Measurements from ENCODE around the gene FBXO48. TPM values are rescaled to one million over a fixed set of nuclear protein-coding genes. Genes with fewer than 3 reads are reported as not detected.
A peak's percentile ranks its signal among the peaks of the same experiment; 100 is the strongest.

FBXO48 gene
- total RNA-seq, 8 experiments from 2014 or later: 0.54 to 1.5 (median 0.82) TPM

DNA sequence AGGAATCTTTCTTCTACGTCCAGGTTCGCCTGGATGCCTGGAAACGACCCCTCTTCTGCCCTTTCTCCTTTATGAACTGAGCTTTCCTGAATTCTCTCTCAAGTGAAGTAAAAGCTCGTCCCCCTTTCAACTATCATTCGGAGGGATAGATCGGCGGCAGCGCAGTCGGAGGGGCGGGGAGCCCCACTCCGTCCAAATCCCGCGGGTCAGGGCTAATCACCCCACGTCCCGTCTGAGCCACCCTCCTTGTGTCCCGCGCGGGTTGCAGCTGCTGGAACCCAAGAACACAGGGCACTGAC, 367 bp downstream of the FBXO48 start:
- H3K4me3 ChIP-seq: peak overlapping the region; percentile 66 to 95 (median 78)
- peak overlapping the region; percentile 6 to 7 for H3K27ac ChIP-seq
- ATAC-seq (replicated peaks in 6 of 8): peak in 7 of 8 experiments; percentile 7 to 50 (median 45)
- 0% methylated on average over 1 to 18 of the region's 18 CpGs; no CpG with 5 or more reads in 3 of the 10 experiments for whole genome bisulfite sequencing, 10 experiments
- H3K4me1 ChIP-seq (replicated peaks in 1 of 2): peaks cover 5 to 6% of the 10 kb centered on the region in 2 donors
- in situ Hi-C loops (cut with MboI; ENCODE audit: low pct_unique_long_range_greater_than_20kb in 2 of 9, low sequenced_read_pairs in 9 of 9, unreplicated experiment in 9 of 9): loop anchor here in 3 of 9 experiments (10.0 kb wide), 1 partner anchor 458 kb away; no protein-coding TSS in a partner anchor

DNA sequence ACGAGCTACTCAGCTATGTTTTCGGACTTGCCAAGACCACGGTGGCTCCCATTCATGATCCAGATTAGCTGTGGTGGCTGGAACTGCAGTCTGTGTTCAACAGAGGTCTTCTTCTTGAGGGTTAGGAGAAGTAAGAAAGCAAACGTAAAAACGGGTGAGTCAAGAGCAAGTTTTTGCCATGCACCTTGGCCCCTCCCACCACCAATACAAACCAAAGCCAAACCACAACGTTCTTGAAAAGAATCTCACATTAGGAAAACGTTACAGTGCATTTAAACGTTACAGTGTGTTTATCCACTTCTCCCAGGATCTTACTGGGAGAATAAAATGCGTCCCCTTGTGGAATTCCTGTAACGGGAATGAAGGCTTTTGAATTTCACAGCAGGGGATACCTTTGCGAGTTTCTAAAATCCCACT, 725 bp downstream of the FBXO48 start:
- peak overlapping the region; percentile 66 to 95 (median 78) for H3K4me3 ChIP-seq
- peaks cover 5 to 6% of the 10 kb centered on the region in 2 donors for H3K4me1 ChIP-seq (replicated peaks in 1 of 2)
- 0 to 33% (median 11%) methylated on average over 3 to 9 of the region's 11 CpGs for WGBS, 10 experiments
- H3K27ac ChIP-seq: no peak overlapping the region
- no peak for ATAC-seq (replicated peaks in 6 of 8)
- in situ Hi-C loops (cut with MboI; ENCODE audit: low pct_unique_long_range_greater_than_20kb in 2 of 9, low sequenced_read_pairs in 9 of 9, unreplicated experiment in 9 of 9): loop anchor here in 3 of 9 experiments (10.0 kb wide), 1 partner anchor 458 kb away; no protein-coding TSS in a partner anchor

DNA sequence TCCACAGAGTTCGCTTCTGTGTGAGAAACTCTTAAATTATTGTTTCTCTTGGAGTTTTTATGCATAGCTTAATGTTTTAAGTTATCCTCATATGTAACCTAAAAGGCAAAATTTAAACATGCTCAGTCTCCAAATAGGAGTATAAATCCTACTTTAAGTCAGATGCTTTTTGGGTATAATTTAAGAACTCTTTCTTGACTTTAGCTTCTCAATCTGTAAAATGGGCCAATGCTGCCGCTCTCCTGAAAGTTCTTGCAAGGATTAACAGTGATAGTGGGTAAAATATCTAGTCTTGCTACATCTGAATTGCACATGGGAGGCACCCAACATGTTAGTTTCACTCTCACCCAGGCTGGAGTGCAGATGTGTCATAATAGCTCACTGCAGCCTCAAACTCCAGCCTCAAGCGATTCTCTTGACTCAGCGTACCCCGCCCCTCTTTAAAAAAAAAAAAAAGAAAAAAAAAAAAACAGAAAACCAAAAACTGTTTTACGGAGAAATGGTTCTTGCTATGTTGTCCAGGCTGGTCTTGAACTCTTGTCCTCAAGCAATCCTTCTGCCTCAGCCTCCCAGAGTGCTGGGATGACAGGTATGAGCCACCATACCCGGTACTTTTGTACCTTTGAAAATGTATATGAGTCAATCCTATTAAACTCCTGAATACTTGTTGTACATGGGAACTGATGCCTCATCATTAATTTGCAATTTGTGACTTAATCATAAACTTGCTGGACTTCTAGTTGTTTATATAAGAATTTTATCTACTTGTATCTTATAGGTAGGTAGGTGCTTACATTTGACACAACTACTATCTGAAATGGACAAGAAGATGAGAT, 1.8 kb downstream of the FBXO48 start:
- peak in 2 of 8 experiments; percentile 16 to 33 for ATAC-seq (replicated peaks in 6 of 8)
- Histone ChIP-seq H3K4me3 (no peak overlapping the region), H3K27ac (no peak overlapping the region), H3K4me1 (replicated peaks in 1 of 2) (peaks cover 5 to 6% of the 10 kb centered on the region in 2 donors)
- in situ Hi-C loops (cut with MboI; ENCODE audit: low pct_unique_long_range_greater_than_20kb in 2 of 9, low sequenced_read_pairs in 9 of 9, unreplicated experiment in 9 of 9): loop anchor here in 3 of 9 experiments (10.0 kb wide), 1 partner anchor 460 kb away; no protein-coding TSS in a partner anchor
- WGBS, 10 experiments: 0 to 100% (median 90%) methylated on average over 1 to 7 of the region's 7 CpGs

DNA sequence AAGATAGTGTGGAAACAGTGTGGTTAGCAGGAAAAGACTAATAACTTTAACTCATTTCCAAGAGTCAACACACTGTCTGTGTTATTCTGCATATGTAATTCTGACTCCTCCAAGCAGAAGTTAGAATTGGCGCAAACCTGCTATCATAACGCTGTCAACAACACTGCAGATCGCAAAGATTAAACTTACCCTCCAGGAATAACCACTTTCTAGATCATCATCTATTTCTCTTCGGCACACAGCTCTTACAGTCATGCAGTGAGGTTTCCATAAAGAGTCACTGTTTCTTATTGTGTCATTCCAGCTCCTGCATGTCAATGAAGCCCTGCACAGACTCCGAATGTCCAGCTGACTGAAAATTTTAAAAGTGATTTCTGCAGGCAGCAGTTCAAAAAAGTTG, 2.4 kb downstream of the FBXO48 start:
- no peak overlapping the region for H3K27ac ChIP-seq

DNA sequence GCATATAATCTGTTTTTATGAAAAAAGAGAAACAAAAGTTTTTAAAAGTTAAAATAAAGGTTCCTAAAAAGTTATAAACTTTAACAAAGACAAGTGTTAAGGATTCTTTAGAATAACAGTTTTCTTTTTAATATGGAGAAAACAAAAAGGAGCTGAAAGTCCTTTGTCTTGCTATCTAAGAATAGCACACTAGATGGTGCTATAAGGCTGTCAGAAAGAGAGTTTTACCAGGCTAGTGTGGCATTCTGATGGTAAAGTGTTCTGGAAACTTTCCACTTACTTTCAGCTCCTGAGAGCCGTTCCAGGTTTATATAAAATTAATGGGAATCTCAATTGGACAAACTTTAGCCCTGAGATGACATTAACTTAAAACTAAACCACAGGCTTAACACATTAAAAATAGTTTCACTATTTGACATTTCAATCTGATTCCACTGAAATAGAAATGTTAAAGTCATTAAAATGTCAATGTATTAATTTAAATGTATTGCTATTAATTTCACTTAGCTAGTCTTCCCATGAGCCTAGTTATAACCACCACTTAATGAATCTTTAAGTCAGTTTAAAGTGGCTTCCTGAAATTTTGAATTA, 3.7 kb downstream of the FBXO48 start:
- in situ Hi-C loops (cut with MboI; ENCODE audit: low pct_unique_long_range_greater_than_20kb in 2 of 9, low sequenced_read_pairs in 9 of 9, unreplicated experiment in 9 of 9): loop anchor here in 3 of 9 experiments (10.0 kb wide), 1 partner anchor 461 kb away; no protein-coding TSS in a partner anchor

More for the DNA sequence above, 2.4 kb downstream of the FBXO48 start:
- Histone ChIP-seq H3K4me3 (no peak overlapping the region), H3K4me1 (replicated peaks in 1 of 2) (peaks cover 5 to 6% of the 10 kb centered on the region in 2 donors)
- 37 to 100% (median 93%) methylated on average over 1 to 5 of the region's 5 CpGs; no CpG with 5 or more reads in 2 of the 10 experiments for WGBS, 10 experiments
- in situ Hi-C loops (cut with MboI; ENCODE audit: low pct_unique_long_range_greater_than_20kb in 2 of 9, low sequenced_read_pairs in 9 of 9, unreplicated experiment in 9 of 9): loop anchor here in 3 of 9 experiments (10.0 kb wide), 1 partner anchor 460 kb away; no protein-coding TSS in a partner anchor
- peak in 1 of 8 experiments; percentile 3 for ATAC-seq (replicated peaks in 6 of 8)

DNA sequence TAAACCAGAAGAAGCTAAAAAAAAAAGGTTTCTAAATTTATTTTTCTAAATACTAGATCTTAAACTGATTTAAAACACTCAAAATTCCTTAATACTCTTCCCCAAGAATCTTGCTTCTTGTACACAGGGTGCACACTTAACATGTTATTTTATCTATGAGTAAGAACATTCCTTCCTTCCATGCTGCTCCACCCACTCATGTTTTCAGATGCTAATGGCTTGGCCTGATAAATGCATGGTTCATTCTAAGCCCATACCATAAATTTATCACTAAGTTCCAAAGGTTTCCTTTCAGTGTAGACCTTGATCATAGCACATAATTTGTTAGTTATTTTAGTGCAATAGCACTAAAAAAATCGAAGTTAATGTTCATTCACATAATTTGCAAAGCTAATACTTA, 8.1 kb downstream of the FBXO48 start:
- 0 to 50% (median 17%) methylated on average over 1 of the region's 1 CpG; no CpG with 5 or more reads in 1 of the 10 experiments for WGBS, 10 experiments
- Histone ChIP-seq H3K27ac (no peak overlapping the region), H3K4me3 (no peak overlapping the region), H3K4me1 (replicated peaks in 1 of 2) (no peaks in the 10 kb centered on the region)
- ATAC-seq (replicated peaks in 6 of 8): peak in 3 of 8 experiments; percentile 89 to 98 (median 89)
- in situ Hi-C loops (cut with MboI; ENCODE audit: low pct_unique_long_range_greater_than_20kb in 2 of 9, low sequenced_read_pairs in 9 of 9, unreplicated experiment in 9 of 9): no loop called here

More for the DNA sequence above, 3.7 kb downstream of the FBXO48 start:
- WGBS, 10 experiments: 0 to 20% (median 0%) methylated on average over 1 of the region's 1 CpG; no CpG with 5 or more reads in 2 of the 10 experiments
- Histone ChIP-seq H3K4me3 (no peak overlapping the region), H3K27ac (no peak overlapping the region), H3K4me1 (replicated peaks in 1 of 2) (peaks cover 3 to 5% of the 10 kb centered on the region in 2 donors)
- ATAC-seq (replicated peaks in 6 of 8): no peak

DNA sequence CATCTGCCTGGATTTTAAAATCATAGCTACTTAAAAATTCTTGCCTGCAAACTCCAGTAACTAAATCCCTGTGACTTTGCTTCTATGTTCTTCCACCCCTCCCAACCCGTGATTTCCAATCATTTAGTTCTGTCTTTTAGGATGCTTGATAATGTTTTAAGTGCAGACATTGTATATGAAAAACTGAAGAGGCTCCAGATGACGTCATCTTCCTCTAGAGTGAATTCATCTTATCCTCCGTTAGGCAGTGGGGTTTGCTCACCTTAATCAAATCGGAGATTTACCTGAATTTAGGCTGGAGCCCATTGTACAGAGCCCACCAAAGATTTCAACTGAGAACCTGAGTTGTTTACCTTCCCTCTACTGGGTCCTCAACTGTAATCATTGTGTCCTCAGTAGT, 10.9 kb downstream of the FBXO48 start:
- no peak for ATAC-seq (replicated peaks in 6 of 8)
- Histone ChIP-seq H3K27ac (no peak overlapping the region), H3K4me3 (no peak overlapping the region), H3K4me1 (replicated peaks in 1 of 2) (no peaks in the 10 kb centered on the region)
- in situ Hi-C loops (cut with MboI; ENCODE audit: low pct_unique_long_range_greater_than_20kb in 2 of 9, low sequenced_read_pairs in 9 of 9, unreplicated experiment in 9 of 9): no loop called here
- 43 to 93% (median 79%) methylated on average over 1 to 4 of the region's 4 CpGs for WGBS, 10 experiments

DNA sequence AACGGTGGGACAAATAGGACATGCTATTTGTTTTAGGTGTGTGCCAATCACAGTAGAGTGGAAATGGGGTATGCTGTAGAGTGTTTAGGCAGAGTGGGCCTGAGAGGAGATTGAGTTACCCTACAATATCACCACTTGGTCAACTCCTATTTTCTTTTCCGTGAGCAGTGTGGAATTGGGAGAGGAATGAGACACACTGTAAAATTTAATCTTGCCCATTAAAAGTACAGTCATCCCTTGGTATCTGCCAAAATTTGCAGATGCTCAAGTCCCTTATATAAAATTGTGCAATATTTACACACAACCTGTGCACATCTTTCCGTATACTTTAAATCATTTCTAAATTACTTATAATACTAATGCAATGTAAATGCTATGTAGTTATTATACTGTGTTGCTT, 12.4 kb downstream of the FBXO48 start:
- Histone ChIP-seq H3K4me1 (replicated peaks in 1 of 2) (no peaks in the 10 kb centered on the region), H3K4me3 (no peak overlapping the region), H3K27ac (no peak overlapping the region)
- ATAC-seq (replicated peaks in 6 of 8): no peak
- 90 to 100% (median 100%) methylated on average over 1 to 3 of the region's 3 CpGs; no CpG with 5 or more reads in 1 of the 10 experiments for WGBS, 10 experiments
- in situ Hi-C loops (cut with MboI; ENCODE audit: low pct_unique_long_range_greater_than_20kb in 2 of 9, low sequenced_read_pairs in 9 of 9, unreplicated experiment in 9 of 9): no loop called here

DNA sequence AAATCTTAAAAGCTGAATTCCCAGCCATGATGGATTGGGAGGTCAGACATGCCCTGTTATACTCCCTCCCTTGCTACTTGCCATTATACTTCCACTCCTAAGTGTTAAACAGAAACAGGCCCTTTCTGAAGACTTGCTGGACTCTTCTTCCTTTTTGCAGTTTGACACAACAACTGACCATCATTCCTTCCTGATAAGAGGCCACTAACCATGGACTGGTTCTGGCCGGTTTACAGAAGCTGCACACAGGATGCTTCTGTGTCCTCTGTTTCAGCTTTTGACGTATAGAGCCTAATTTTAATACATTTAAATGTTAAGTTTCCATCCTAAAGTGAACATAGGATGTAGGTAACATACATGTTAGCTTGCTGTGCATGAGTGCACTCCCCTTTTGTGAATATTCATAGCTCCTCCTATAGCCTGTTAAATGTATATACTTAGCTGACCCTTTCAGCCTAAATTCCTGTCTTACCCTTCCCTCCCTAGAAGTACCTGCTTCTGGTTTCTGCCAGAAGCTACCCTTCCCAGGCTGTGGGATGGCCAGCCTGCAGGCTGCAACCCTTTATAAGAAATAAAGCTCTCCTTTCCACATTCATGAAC, 13.2 kb downstream of the FBXO48 start:
- Histone ChIP-seq H3K27ac (no peak overlapping the region), H3K4me1 (replicated peaks in 1 of 2) (no peaks in the 10 kb centered on the region), H3K4me3 (no peak overlapping the region)
- in situ Hi-C loops (cut with MboI; ENCODE audit: low pct_unique_long_range_greater_than_20kb in 2 of 9, low sequenced_read_pairs in 9 of 9, unreplicated experiment in 9 of 9): no loop called here
- ATAC-seq (replicated peaks in 6 of 8): no peak
- 60 to 94% (median 75%) methylated on average over 1 to 2 of the region's 2 CpGs; no CpG with 5 or more reads in 2 of the 10 experiments for WGBS, 10 experiments

DNA sequence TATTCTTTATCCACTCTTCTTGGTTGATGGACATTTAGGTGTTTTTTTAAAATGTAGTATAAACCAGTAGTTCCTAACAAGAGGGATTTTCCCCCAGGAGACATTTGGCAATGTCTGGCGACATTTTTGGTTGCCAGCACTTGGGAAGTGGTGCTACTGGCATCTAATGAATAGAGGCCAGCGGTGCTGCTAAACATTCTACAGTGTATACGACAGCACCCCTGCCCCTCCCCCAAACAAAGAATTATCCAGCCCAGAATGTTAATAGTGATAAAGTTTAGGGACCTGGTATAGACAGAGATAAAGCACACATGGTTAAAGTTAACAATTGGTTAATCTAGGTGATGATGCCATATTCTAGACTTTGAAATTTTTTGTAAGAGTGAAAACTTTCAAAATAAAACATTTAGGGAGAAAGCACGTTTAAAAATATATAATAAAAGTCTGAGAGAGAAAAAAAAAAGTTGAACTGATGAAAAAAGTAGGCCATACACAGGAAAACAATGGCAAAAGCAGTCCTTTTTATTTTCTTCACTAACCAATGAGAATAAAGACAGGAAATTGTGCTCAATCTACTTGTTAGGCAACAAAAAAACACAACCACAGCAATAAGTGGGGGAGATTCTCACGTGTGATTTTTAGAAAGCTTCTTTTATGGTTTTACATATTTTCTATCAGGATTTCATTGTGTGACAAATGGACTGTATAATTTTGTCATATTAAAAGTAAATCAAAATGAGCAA, 14.8 kb downstream of the FBXO48 start:
- no peak for ATAC-seq (replicated peaks in 6 of 8)
- H3K4me3 ChIP-seq: no peak overlapping the region
- no peak overlapping the region for H3K27ac ChIP-seq
- H3K4me1 ChIP-seq (replicated peaks in 1 of 2): no peaks in the 10 kb centered on the region
- WGBS, 10 experiments: 34 to 96% (median 83%) methylated on average over 2 to 5 of the region's 5 CpGs
- in situ Hi-C loops (cut with MboI; ENCODE audit: low pct_unique_long_range_greater_than_20kb in 2 of 9, low sequenced_read_pairs in 9 of 9, unreplicated experiment in 9 of 9): no loop called here

DNA sequence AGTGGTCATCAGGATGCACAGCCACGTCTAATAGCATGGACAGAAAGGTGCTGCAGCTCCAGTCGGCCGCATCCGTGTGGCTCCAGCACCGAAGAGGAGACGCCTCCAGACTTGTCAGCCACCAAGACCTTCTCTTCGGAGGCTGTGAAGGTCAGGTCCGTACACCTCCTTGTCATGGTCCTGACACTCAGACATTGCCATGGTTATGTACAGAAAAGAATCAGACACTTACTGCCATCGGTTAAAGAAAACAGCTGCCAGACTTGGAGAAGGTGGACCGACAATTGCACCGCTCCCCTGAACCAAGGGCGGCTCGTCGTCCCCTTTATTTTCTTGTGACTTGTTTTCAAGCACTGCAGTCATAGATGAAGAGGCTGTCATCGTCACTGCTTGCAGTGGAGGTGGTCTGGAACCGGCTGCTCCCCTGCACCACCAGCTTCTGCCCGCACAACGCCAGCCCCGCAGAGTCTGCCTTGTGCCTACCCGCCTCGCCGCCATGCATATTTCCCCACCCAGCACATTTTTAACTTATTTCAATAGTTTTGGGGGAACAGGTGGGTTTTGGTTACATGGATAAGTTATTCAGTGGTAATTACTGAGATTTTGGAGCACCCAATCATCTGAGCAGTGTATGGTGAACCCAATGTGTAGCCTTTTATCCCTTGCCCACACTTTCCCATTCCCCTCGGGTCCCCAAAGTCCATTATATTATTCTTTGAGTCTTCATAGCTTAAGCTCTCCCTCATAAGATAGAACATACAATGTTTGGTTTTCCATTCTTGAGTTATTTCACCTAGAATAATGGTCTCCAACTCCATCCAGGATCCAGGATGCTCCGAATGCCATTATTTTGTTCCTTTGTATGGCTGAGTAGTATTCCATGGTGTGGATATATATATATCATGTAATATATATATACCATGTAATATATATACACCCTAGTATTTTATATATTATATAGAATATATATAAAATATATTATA, 18.1 kb downstream of the FBXO48 start:
- WGBS, 10 experiments: 69 to 100% (median 94%) methylated on average over 1 to 14 of the region's 24 CpGs
- H3K4me1 ChIP-seq (replicated peaks in 1 of 2): no peaks in the 10 kb centered on the region
- H3K4me3 ChIP-seq: no peak overlapping the region
- ATAC-seq (replicated peaks in 6 of 8): peak in 1 of 8 experiments; percentile 11
- in situ Hi-C loops (cut with MboI; ENCODE audit: low pct_unique_long_range_greater_than_20kb in 2 of 9, low sequenced_read_pairs in 9 of 9, unreplicated experiment in 9 of 9): loop anchor here in 6 of 9 experiments (10.0 to 25.0 kb wide), 4 partner anchors 137 to 337 kb away; partner anchors contain the start of gene CNRIP1 (in 1 of the 6)
- H3K27ac ChIP-seq: no peak overlapping the region
